A549 (cell line): ENCODE results near the gene KRTAP10-9.

ENCODE experiments used
- CBX2 ChIP-seq: fragments of 200-600 bp; sonication (generic); IDR thresholded peaks from 2 replicates; pipeline ENCODE4 v1.6.1; 2016; ENCODE audit warnings: low read depth, mild to moderate bottlenecking, borderline replicate concordance
- CHD4 ChIP-seq: fragments of 200-600 bp; sonication (generic); IDR thresholded peaks from 2 replicates; pipeline ENCODE4 v1.6.1; 2016; ENCODE audit warnings: antibody characterized with exemption, mild to moderate bottlenecking, borderline replicate concordance
- ELK1 ChIP-seq: fragments of 150-350 bp; IDR thresholded peaks from 2 replicates; pipeline ENCODE4 v1.6.1; 2014; ENCODE audit warnings: low read depth, mild to moderate bottlenecking, low read length
- MYC ChIP-seq: IDR thresholded peaks from 2 replicates; pipeline ENCODE4 v1.6.1; 2012; ENCODE audit warnings: mild to moderate bottlenecking, inconsistent platforms, low read length, improper control_type of control experiment, borderline replicate concordance
- PHF8 ChIP-seq: fragments of 200-600 bp; sonication (generic); IDR thresholded peaks from 2 replicates; pipeline ENCODE4 v1.6.1; 2016; ENCODE audit warnings: low read depth, mild to moderate bottlenecking, antibody characterized with exemption, moderate library complexity, borderline replicate concordance
- POLR2A ChIP-seq: IDR thresholded peaks from 2 replicates; pipeline ENCODE4 v1.6.1; 2012; ENCODE audit warnings: mild to moderate bottlenecking, low read length
- POLR2AphosphoS2 ChIP-seq: conservative IDR thresholded peaks from 2 replicates; pipeline ENCODE4 v1.6.1; 2012; ENCODE audit warnings: low read length, improper control_type of control experiment, inconsistent platforms
- SMC3 ChIP-seq: fragments of >200 bp; sonication (Bioruptor Twin); formaldehyde crosslinking; IDR thresholded peaks from 3 replicates; pipeline ENCODE4 v1.6.1; 2018; ENCODE audit warnings: inconsistent platforms
- TF ChIP-seq, protein P1 (sequence below): fragments of >200 bp; sonication (Bioruptor Twin); formaldehyde crosslinking; IDR thresholded peaks from 3 replicates; pipeline ENCODE4 v1.5.1; 2016

- TF ChIP-seq PHF8 (no peak), CHD4 (no peak), SMC3 (no peak), MYC (no peak), POLR2AphosphoS2 (no peak), ELK1 (no peak), POLR2A (no peak), CBX2 (no peak)
- TF ChIP-seq, protein P1, sequence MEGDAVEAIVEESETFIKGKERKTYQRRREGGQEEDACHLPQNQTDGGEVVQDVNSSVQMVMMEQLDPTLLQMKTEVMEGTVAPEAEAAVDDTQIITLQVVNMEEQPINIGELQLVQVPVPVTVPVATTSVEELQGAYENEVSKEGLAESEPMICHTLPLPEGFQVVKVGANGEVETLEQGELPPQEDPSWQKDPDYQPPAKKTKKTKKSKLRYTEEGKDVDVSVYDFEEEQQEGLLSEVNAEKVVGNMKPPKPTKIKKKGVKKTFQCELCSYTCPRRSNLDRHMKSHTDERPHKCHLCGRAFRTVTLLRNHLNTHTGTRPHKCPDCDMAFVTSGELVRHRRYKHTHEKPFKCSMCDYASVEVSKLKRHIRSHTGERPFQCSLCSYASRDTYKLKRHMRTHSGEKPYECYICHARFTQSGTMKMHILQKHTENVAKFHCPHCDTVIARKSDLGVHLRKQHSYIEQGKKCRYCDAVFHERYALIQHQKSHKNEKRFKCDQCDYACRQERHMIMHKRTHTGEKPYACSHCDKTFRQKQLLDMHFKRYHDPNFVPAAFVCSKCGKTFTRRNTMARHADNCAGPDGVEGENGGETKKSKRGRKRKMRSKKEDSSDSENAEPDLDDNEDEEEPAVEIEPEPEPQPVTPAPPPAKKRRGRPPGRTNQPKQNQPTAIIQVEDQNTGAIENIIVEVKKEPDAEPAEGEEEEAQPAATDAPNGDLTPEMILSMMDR, result no peak
Observed at GRCh38 chr21:44658913-44659595, 32.2 kb downstream of the KRTAP10-9 start.
